G401 (cell line): Measurements from ENCODE around the gene XPO4. TPM values are rescaled to one million over a fixed set of nuclear protein-coding genes. Genes with fewer than 3 reads are reported as not detected.

ENCODE experiments used
- DNase-seq: peaks from one replicate; pipeline ENCODE4 v3.0.0-alpha.2; 2015; ENCODE audit warnings: low spot score
- in situ Hi-C: cut with HindIII; loops from 2 replicates; pipeline ENCODE4 v1.10.0; 2016; ENCODE audit warnings: low sequenced_read_pairs, mixed read lengths
- total RNA-seq: library from RNA; depleted of rRNA; stranded (reverse); fragments of >200 nt; shearing (Covaris generic); gene quantifications from 2 replicates; pipeline ENCODE4 v1.2.3, GENCODE V29; 2014

XPO4 gene
- total RNA-seq, 1 experiment from 2014 or later, result 24.1 TPM

DNA sequence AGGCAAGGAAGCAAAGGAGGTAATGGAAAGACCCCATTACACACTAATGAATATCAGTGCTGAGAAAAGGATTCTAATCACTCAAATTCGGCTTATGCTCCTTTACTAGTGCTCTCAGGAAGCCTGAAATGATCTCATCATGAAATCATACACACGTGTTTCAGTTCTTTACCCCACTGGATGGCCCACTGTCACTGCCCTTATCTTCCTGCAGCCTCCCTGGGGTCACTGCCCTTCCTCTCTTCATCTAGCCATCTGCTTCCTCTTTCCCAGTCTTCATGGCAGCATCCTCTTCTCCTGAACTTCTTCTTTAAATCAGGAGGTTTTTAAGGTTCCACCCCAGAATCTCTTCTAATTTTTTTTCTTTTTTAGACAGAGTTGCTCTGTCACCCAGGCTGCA lies 100.8 kb downstream of the XPO4 start:
- no peak for DNase-seq

DNA sequence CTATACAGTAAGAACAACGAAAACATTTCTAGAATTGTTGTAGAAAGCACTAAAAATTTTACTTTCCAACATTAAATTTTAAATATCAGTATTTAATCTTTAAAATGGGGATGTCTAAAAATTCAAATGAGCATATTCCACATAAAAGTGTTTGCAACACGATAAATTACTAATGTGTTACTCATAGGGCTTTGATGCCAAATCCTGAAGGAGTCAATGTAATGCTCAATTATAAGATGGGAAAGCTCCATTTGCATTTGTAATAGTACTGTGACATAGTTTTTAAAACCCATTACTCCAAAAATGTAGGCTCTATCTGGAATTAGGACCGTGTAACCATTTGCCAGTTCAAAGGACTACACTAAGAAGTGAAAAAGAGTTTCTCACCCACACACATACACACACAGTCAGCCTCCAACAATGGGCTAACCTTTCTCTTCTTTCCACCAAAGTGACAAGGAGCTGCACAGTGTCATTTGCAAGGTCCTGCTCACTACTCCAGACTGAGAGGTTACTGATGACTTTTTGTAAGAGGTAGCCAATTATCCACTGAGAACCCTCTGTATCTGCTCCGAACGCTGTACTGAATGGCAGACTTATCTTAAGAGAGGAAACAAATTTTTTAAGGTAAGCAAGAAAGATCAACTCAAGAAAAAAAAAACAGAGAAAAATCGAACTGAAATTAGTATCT lies 102.7 kb downstream of the XPO4 start:
- in situ Hi-C loops, result no loop called here
- no peak for DNase-seq

More for the DNA sequence above, 100.8 kb downstream of the XPO4 start:
- in situ Hi-C loops, result no loop called here

DNA sequence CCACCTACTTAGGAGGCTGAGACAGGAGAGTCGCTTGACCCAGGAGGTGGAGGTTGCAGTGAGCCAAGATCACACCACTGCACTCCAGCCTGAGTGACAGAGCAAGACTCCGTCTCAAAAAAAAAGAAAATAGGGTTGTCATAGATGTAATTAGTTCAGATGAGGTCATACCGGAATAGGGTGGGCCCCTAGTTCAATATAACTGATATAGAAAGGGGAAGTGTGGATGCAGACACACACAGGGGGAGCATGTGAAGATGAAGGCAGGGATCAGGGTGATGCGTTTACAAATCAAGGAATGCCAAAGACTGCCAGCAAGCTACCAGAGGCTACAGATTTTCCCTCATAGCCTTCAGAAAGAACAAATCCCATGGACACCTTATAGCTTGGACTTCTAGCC lies 104.5 kb downstream of the XPO4 start:
- in situ Hi-C loops, result no loop called here

DNA sequence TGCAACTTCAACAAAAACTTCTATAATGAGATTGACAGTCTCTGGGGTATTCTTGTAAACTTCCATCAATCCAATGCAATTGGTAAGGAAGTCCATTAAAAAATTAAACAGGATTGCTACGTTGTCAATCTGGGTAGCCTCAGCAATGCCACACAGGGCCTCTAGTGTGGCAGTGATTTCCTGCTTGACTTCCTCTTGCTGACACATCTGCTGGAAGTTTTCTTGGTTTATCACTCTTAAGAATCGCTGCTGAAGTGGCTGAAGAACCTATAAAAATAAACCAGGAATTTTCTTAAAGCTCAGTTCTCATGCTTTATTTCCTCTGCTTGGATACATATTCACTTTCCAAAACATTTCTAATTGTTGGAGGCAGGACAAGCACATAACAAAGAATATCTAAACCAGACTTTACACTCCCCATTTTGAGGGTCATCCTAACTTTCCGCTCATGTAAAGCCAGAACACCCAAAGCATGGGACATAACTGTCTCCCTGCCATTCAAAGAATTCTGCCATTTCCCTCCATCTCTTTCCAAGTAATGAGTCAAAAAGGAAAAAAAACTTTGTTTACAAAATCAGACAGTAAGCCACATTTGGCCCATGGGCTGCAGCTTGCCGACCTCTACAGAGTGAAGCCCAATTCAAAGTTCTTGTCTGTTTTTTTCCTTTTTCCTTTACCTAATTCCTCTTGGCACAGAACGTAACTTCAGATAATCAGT lies 105.6 kb downstream of the XPO4 start:
- no peak for DNase-seq
- in situ Hi-C loops, result no loop called here

More for the DNA sequence above, 104.5 kb downstream of the XPO4 start:
- DNase-seq, result no peak

DNA sequence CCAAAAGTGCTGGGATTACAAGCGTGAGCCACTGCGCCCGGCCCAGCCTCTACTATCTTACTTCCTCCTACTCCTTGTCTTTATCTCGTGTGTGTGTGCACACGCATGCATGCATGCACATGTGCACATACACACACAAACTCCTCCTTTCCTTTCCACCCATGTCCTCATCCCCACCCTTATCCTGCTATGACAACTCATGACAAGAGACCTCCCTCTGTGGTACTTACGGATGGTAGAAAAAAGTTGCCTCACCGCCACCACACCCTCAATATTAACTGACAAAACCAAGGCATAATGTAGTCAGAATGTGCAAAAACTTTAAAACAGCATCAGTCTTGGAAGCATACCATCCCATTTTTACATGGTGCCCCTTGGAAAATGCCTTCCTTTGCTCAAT lies 112.9 kb downstream of the XPO4 start:
- DNase-seq, result no peak
- in situ Hi-C loops, result no loop called here

DNA sequence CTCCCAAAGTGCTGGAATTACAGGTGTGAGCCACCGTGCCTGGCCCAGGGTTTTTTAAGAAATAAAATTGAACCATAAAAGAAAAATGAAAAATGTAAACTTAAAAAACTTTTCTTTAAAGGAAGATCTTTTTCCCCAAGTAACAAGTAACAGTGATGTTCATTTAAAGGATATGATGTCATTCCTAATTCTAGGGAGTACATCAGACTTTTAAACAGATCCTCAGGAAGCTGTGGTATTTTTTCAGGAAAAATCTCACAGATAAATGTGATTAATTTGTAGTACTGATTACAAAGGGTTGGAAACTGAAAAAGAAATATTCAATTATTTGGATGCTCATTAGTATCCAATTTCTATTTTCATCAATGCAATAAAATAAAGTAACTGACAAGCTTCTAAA lies 114.2 kb downstream of the XPO4 start:
- no peak for DNase-seq
- in situ Hi-C loops, result no loop called here

DNA sequence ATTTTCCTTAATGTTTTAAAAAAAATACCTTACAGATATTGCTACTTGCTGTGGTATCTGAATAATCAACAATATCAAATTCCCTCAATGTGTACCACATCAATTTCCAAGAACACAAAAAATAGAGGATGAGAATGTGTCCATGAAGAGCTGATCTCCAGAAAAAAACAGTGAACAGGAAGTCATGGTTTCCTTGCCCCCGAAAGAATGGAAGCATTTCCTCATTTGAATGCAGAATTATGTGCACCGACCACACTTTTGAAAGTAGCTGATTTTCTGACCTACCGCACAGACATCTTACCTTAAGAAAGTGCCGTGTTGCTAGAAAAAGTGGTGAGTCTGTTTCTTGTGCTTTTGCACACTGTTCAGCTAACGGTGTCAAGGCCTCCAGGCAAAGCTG lies 115.4 kb downstream of the XPO4 start:
- in situ Hi-C loops, result no loop called here
- no peak for DNase-seq

DNA sequence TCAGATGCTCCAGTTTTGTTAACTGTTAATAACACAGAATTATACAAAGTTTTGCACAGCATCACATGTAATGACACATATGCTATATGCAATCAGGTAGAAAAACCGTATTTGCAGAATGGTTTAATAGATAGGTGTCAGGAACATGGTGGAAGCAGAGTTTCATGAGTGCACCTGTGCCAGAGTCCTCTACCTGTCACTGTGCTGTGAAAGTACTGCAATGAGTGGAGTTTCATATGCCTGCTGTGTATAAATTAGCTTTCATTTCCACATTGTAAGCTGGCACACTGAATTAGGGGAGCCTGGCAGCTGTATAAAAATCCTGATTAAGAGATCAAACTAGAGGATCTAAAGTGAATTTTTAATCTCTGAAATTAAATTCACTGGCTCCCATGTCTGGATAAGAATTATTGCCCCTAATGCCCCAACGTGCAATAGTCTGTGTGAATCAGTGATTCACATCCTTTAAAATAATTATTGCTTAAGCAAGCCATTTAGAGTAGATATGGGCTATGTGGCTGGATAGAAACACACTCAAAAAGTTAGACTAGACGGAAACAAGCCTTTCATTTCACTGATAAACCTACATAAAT lies 120.3 kb downstream of the XPO4 start:
- DNase-seq, result no peak
- in situ Hi-C loops, result no loop called here

DNA sequence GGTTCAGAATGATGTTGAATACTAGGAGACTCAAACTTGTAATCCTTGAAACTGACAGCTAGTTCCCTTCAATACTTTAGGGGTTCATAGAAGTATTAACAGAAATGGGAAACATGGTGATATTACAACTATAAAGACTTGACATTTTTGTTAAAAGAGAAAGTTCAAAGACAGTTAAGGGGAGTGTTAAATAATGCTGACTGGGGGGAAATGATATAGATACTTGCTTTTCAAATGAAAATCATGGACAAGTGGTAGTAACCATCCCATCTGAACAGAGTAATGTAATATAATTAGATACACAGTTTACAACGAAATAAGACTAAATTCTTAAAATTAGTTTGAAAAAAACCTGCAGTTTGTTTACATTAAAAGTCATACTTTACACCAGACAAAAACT lies 122.2 kb downstream of the XPO4 start:
- in situ Hi-C loops, result no loop called here

DNA sequence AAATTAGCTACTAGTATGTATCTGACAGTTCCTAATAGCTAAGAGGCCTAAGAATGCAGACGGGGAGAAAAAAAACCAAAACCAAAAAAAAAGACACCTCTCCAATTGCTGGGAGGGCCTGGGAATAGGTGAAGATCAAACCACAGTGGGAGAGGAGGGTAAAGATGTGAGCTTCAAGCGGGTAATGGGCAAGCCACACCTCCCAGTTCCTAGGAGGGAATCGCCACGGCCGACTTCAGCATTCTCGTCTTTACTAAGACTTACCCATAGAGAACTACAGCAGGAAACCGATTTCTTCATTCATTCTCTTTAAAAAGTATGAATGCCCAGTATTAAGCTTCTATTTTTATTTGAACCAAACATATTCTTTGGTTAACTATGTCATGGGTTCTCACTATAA lies 123.1 kb downstream of the XPO4 start:
- DNase-seq, result no peak
- in situ Hi-C loops, result no loop called here

More for the DNA sequence above, 122.2 kb downstream of the XPO4 start:
- no peak for DNase-seq

DNA sequence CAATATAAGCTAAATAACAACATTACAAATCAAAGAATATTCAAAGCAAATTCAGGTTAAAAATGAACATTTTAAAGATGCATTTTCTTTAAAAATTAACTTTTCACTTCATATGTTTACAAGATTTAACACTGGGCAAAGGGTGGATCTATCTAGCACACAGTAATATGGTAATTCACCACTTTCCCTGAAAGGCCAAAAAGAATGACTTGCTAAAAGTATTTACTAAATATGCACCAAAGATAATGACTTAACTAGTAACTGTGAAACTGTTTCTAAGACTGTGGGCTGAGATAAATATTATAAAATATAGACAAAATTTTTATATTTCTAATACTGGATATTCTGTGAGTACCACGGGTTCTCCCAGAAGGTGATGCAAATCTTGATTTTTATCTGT lies 124.2 kb downstream of the XPO4 start:
- in situ Hi-C loops, result no loop called here
- DNase-seq, result no peak

DNA sequence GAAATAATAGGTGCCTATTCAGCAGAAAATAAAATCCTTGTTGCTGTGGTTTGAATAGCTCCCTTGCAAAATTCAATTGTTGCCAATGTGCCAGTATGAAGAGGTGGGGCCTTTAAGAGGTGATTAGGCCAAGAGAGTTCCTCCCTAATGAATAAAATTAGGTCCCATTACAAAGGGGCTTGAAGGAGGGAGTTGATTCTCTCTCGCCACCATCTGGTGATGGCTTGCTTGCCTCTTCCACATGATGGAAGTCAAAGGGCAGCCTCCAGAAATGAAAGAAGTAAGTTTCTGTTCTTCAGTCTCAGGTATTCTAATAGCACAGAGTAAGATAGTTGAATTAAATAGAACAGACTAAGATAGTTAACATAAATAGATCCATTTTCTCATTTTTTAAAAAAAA lies 125.8 kb downstream of the XPO4 start:
- DNase-seq, result no peak
- in situ Hi-C loops, result no loop called here

DNA sequence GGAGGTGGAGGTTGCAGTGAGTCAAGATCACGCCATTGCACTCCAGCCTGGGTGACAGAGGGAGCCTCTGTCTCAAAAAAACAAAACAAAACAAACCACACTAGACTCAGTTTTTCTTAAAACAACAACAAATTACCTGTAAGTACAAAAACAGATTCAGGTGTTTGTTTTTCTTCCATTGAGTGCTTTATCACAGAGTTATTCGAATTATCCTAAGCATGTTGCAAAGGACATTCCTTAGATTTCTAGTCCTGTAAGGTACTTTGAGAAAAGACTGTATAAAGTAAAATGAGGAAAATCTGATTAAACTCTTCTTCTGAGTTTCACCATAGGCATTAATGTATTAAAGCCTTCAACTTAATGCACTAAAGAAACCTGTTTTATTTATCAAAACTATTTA lies 126.6 kb downstream of the XPO4 start:
- in situ Hi-C loops, result no loop called here
- no peak for DNase-seq

DNA sequence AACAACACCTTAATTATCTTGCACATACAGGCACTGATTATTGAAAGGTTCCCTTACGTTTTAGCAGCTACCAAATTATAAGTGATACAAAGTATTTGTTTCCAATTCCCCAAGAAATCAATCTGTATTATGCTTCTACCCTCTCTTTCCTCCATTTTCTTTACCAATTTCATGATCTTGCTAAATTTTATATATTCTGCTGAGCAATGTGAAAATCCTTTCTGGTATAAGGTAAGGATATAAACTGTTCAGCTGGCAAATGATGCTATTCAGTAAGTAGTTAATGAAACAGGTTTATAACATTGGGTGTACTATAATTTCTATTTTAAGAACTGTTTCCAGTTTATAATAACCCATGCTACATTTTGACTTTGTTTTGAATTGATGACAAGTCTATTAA lies 127.8 kb downstream of the XPO4 start:
- in situ Hi-C loops, result no loop called here
- no peak for DNase-seq

DNA sequence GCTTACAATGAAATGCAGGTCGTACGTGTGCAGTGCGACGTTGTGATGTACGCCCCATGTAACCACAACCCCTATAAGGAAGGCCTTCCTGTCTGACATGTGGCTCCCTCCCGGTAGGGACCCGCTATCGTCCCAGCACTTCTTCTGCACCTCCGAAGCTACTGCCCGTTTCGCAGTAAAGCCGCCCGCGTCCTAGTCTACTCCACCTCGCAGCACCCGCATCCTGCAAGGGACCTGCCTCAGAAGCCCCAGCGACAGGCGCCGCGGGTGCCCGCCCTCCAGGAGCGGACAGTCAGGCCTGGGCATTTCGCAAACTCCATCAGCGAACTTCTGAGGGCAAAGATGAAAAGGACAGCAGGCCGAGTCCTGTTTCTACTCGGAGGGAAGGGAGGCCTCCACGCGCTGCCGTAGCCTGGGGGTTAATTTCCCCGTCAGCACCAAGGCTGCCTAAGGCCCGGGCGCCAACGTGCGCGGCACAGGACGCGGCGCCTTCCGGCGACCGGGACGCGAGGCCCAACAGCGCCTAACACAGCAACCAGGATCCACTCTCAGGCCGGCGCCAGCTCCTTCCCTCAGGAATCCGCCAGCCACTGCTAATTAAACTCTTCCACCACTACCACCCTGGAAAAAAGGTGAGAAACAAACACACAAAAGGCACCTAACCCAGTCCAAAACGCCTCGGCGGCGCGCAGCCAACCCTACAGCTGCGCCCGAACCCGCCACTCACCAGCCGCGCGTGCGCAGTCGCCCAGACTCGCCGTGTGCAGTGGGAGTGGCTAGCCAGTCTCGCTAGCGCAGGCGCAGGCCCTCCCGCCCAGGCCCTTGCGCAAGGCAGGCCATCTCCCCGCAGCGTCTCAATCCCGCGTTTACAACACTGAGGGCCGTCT lies 129.1 kb downstream of the XPO4 start, which contains the start of gene EEF1AKMT1:
EEF1AKMT1 (minus strand) TSS at position 768 of the 887 bp plus-strand sequence. CDS start 16,363 bp downstream, outside the sequence.
- in situ Hi-C loops, result no loop called here
- DNase-seq, result peak; percentile 87

DNA sequence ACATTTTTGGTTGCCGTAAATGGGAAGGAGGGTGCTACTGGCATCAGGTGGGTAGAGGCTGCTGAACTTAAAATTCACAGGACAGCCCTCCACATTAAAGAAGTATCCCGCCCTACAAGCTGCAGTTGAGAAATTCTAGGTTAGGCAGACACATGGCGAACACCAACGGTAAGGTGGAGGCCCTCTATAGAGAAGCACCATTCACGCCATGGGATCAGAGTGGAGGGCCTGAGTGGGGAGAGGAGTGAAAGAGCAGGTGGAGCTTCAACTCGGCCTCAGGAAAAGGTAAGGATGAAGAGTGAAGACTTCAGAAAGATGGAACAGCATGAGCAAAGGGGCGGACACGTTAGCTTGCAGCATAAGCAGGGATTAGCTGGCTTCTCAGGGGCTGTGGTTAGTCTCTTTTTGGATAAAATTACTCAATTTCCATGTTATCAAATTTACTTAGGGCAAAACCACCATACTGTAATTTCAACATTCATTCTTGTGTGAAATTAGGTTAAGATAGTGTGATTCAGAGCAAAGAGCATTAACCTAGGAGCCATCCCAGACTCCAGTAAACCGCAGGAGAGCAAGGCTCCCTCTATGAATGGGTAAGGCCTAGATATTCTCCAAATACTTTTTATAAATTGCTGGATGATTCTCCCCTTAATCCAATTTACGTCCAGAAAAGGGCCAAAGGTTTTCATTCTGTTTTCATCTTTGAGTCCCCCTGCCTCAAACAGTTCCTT lies 130.0 kb downstream of the XPO4 start:
- peak; percentile 1 for DNase-seq
- in situ Hi-C loops, result no loop called here

DNA sequence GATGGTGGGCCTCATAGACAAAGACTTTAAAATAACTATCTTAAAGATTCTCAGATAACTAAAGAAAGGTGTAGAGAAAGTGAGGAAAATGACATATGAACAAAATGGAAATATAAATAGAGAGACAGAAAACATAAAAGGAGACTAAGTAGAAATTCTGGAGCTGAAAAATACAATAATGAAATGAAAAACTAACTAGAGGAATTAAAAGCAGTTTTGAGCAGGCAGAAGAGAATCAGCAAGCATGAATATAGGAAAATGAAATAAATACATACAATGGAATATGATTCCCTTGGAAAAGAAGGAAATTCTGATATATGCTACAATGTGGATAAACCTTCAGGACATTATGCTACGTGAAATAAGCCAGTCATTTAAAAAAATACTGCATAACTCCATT lies 132.7 kb downstream of the XPO4 start:
- DNase-seq, result no peak

DNA sequence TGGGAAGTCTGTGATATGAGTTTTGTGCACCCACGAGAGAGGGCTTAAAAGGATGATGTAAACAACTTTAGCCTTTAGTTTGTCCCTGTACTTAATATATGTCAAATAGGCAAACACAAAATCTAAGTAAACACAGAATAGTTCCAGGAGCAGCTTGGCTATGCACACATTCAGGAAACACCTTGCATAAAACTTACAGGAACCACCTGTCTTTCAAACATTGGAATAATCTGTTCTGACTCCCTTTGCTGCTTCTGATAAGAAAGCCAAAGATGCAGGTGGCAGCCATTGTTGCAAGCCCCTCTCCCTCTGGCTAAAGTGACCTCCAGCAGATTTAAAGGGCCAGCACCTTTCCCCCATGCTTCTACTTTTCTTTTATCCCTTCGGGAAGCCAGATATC lies 133.5 kb downstream of the XPO4 start:
- no peak for DNase-seq

More for the DNA sequence above, 132.7 kb downstream of the XPO4 start:
- in situ Hi-C loops, result no loop called here

More for the DNA sequence above, 133.5 kb downstream of the XPO4 start:
- in situ Hi-C loops, result no loop called here
